Activated naive CD4-positive, alpha-beta T cell treated with anti-CD3 and anti-CD28 coated beads, Interleukin-2, amount 50 U/mL, for 24 hours (primary cell): Measurements from ENCODE around the gene LAIR2.
A peak's percentile ranks its signal among the peaks of the same experiment; 100 is the strongest.
"Not testable (repeated sequence)": the region's sequence is repeated elsewhere in the genome, so short reads cannot be mapped to it uniquely, and the experiment has no call there.

Experiments
- H3K27ac Mint-ChIP-seq: one replicate; pipeline ENCODE4 v1.8.0; 2021; ENCODE audit warnings: mild to moderate bottlenecking, mixed read lengths
- H3K27me3 Mint-ChIP-seq: one replicate; pipeline ENCODE4 v1.8.0; 2021; ENCODE audit warnings: mixed read lengths
- H3K36me3 Mint-ChIP-seq: one replicate; pipeline ENCODE4 v1.8.0; 2021; ENCODE audit warnings: mixed read lengths
- H3K4me1 Mint-ChIP-seq: one replicate; pipeline ENCODE4 v1.8.0; 2021; ENCODE audit warnings: mixed read lengths
- H3K4me3 Mint-ChIP-seq: one replicate; pipeline ENCODE4 v1.8.0; 2021; ENCODE audit warnings: mild to moderate bottlenecking, mixed read lengths
- H3K9me3 Mint-ChIP-seq: one replicate; pipeline ENCODE4 v1.8.0; 2021; ENCODE audit warnings: mixed read lengths

Gene LAIR2

GRCh38 chr19:54506079-54506478, 3.4 kb downstream of the LAIR2 start:
- no peak overlapping the region for H3K4me3 Mint-ChIP-seq
- peaks cover 4% of the 10 kb centered on the region for H3K4me1 Mint-ChIP-seq
- H3K9me3 Mint-ChIP-seq = no peaks in the 10 kb centered on the region
- H3K36me3 Mint-ChIP-seq = no peaks in the 10 kb centered on the region
- H3K27ac Mint-ChIP-seq = no peak overlapping the region
- H3K27me3 Mint-ChIP-seq = peaks cover 8% of the 10 kb centered on the region

GRCh38 chr19:54507038-54507717, 4.5 kb downstream of the LAIR2 start:
- H3K4me1 Mint-ChIP-seq, H3K4me3 Mint-ChIP-seq, H3K27me3 Mint-ChIP-seq, H3K27ac Mint-ChIP-seq, H3K36me3 Mint-ChIP-seq, H3K9me3 Mint-ChIP-seq: not testable (repeated sequence)

- no peak overlapping the region for H3K27ac Mint-ChIP-seq
- no peaks in the 10 kb centered on the region for H3K36me3 Mint-ChIP-seq
- no peaks in the 10 kb centered on the region for H3K9me3 Mint-ChIP-seq
- H3K4me1 Mint-ChIP-seq = peaks cover 4% of the 10 kb centered on the region
- peaks cover 6% of the 10 kb centered on the region for H3K27me3 Mint-ChIP-seq
- no peak overlapping the region for H3K4me3 Mint-ChIP-seq
Measured at GRCh38 chr19:54507824-54508223, 5.2 kb downstream of the LAIR2 start.

GRCh38 chr19:54508487-54508886, 5.9 kb downstream of the LAIR2 start:
- H3K36me3 Mint-ChIP-seq, H3K9me3 Mint-ChIP-seq, H3K4me3 Mint-ChIP-seq, H3K27ac Mint-ChIP-seq, H3K4me1 Mint-ChIP-seq, H3K27me3 Mint-ChIP-seq: not testable (repeated sequence)

- not testable (repeated sequence) for H3K4me1 Mint-ChIP-seq, H3K4me3 Mint-ChIP-seq, H3K27ac Mint-ChIP-seq, H3K36me3 Mint-ChIP-seq, H3K9me3 Mint-ChIP-seq, H3K27me3 Mint-ChIP-seq
Measured at GRCh38 chr19:54509200-54509940, 6.7 kb downstream of the LAIR2 start.

- peaks cover 19% of the 10 kb centered on the region for H3K4me1 Mint-ChIP-seq
- H3K27me3 Mint-ChIP-seq = peaks cover 15% of the 10 kb centered on the region
- H3K4me3 Mint-ChIP-seq = no peak overlapping the region
- no peak overlapping the region for H3K27ac Mint-ChIP-seq
- H3K36me3 Mint-ChIP-seq = peaks cover 2% of the 10 kb centered on the region
- H3K9me3 Mint-ChIP-seq = peaks cover 5% of the 10 kb centered on the region
Measured at GRCh38 chr19:54515156-54515555, 12.5 kb downstream of the LAIR2 start.

GRCh38 chr19:54517483-54517882, 14.9 kb downstream of the LAIR2 start:
- no peak overlapping the region for H3K4me3 Mint-ChIP-seq
- peaks cover 5% of the 10 kb centered on the region for H3K9me3 Mint-ChIP-seq
- peaks cover 2% of the 10 kb centered on the region for H3K36me3 Mint-ChIP-seq
- peak overlapping the region; percentile 33 for H3K27ac Mint-ChIP-seq
- peaks cover 15% of the 10 kb centered on the region for H3K27me3 Mint-ChIP-seq
- H3K4me1 Mint-ChIP-seq = peaks cover 41% of the 10 kb centered on the region

GRCh38 chr19:54518844-54519243, 16.2 kb downstream of the LAIR2 start:
- peaks cover 5% of the 10 kb centered on the region for H3K9me3 Mint-ChIP-seq
- H3K27me3 Mint-ChIP-seq = peaks cover 15% of the 10 kb centered on the region
- peaks cover 52% of the 10 kb centered on the region for H3K4me1 Mint-ChIP-seq
- peak overlapping the region; percentile 71 for H3K4me3 Mint-ChIP-seq
- H3K27ac Mint-ChIP-seq = peak overlapping the region; percentile 6
- H3K36me3 Mint-ChIP-seq = peaks cover 4% of the 10 kb centered on the region

GRCh38 chr19:54521022-54521859, 18.6 kb downstream of the LAIR2 start:
- Mint-ChIP-seq H3K27ac (peak overlapping the region; percentile 63), H3K4me1 (peaks cover 52% of the 10 kb centered on the region), H3K36me3 (peaks cover 4% of the 10 kb centered on the region), H3K9me3 (peaks cover 5% of the 10 kb centered on the region), H3K27me3 (peaks cover 13% of the 10 kb centered on the region), H3K4me3 (peak overlapping the region; percentile 62)

GRCh38 chr19:54521860-54522513, 19.4 kb downstream of the LAIR2 start:
- peaks cover 52% of the 10 kb centered on the region for H3K4me1 Mint-ChIP-seq
- H3K27me3 Mint-ChIP-seq = peaks cover 12% of the 10 kb centered on the region
- H3K9me3 Mint-ChIP-seq = peaks cover 5% of the 10 kb centered on the region
- H3K4me3 Mint-ChIP-seq = peak overlapping the region; percentile 62
- peaks cover 4% of the 10 kb centered on the region for H3K36me3 Mint-ChIP-seq
- peak overlapping the region; percentile 14 for H3K27ac Mint-ChIP-seq

GRCh38 chr19:54523403-54523802, 20.8 kb downstream of the LAIR2 start:
- peak overlapping the region; percentile 17 for H3K27ac Mint-ChIP-seq
- peaks cover 44% of the 10 kb centered on the region for H3K4me1 Mint-ChIP-seq
- H3K4me3 Mint-ChIP-seq = peak overlapping the region; percentile 50
- H3K36me3 Mint-ChIP-seq = peaks cover 4% of the 10 kb centered on the region
- H3K9me3 Mint-ChIP-seq = no peaks in the 10 kb centered on the region
- H3K27me3 Mint-ChIP-seq = peaks cover 16% of the 10 kb centered on the region

GRCh38 chr19:54525636-54526035, 23.0 kb downstream of the LAIR2 start:
- peaks cover 4% of the 10 kb centered on the region for H3K36me3 Mint-ChIP-seq
- H3K27me3 Mint-ChIP-seq = peaks cover 19% of the 10 kb centered on the region
- H3K4me3 Mint-ChIP-seq = no peak overlapping the region
- H3K9me3 Mint-ChIP-seq = no peaks in the 10 kb centered on the region
- peaks cover 30% of the 10 kb centered on the region for H3K4me1 Mint-ChIP-seq
- H3K27ac Mint-ChIP-seq = no peak overlapping the region

- H3K4me1 Mint-ChIP-seq = peaks cover 17% of the 10 kb centered on the region
- H3K36me3 Mint-ChIP-seq = peaks cover 4% of the 10 kb centered on the region
- peaks cover 23% of the 10 kb centered on the region for H3K27me3 Mint-ChIP-seq
- no peak overlapping the region for H3K4me3 Mint-ChIP-seq
- no peaks in the 10 kb centered on the region for H3K9me3 Mint-ChIP-seq
- no peak overlapping the region for H3K27ac Mint-ChIP-seq
Measured at GRCh38 chr19:54526972-54527371, 24.3 kb downstream of the LAIR2 start.

GRCh38 chr19:54530866-54531265, 28.2 kb downstream of the LAIR2 start:
- Mint-ChIP-seq H3K4me1 (peaks cover 5% of the 10 kb centered on the region), H3K4me3 (no peak overlapping the region), H3K9me3 (no peaks in the 10 kb centered on the region), H3K27ac (no peak overlapping the region), H3K36me3 (peaks cover 2% of the 10 kb centered on the region), H3K27me3 (peaks cover 34% of the 10 kb centered on the region)

GRCh38 chr19:54532528-54532927, 29.9 kb downstream of the LAIR2 start:
- Mint-ChIP-seq H3K9me3 (no peaks in the 10 kb centered on the region), H3K4me3 (peak overlapping the region; percentile 39), H3K27ac (no peak overlapping the region), H3K36me3 (no peaks in the 10 kb centered on the region), H3K4me1 (peaks cover 5% of the 10 kb centered on the region), H3K27me3 (peaks cover 35% of the 10 kb centered on the region)
